SU-DHL-6 (cell line): Measurements from ENCODE around the gene CXorf65.

Experiments
- H2AFZ ChIP-seq: fragments of 200-600 bp; sonication (generic); 2 replicates; pipeline ENCODE4 v1.6.1; 2014; ENCODE audit warnings: low read depth, mild to moderate bottlenecking, moderate library complexity, mixed read lengths, antibody characterized with exemption, low read length; ENCODE audit not compliant: severe bottlenecking
- H3F3A ChIP-seq: fragments of 200-600 bp; shearing (Covaris generic); 2 replicates; pipeline ENCODE4 v1.6.0; 2016; ENCODE audit warnings: antibody characterized with exemption, mild to moderate bottlenecking; ENCODE audit not compliant: insufficient read depth
- H3K27ac ChIP-seq: fragments of 200-600 bp; sonication (generic); 2 replicates; pipeline ENCODE4 v1.5.1; 2016; ENCODE audit warnings: low read depth, mild to moderate bottlenecking, low read length, moderate library complexity, mixed read lengths
- H3K27me3 ChIP-seq: fragments of 200-600 bp; sonication (generic), shearing (Covaris generic); 2 replicates; pipeline ENCODE4 v1.6.0; 2014; ENCODE audit warnings: mild to moderate bottlenecking, low read length
- H3K36me3 ChIP-seq: fragments of 200-600 bp; sonication (generic); 2 replicates; pipeline ENCODE4 v1.6.1; 2014; ENCODE audit warnings: mild to moderate bottlenecking, low read length, mixed read lengths
- H3K4me2 ChIP-seq: fragments of 300-600, 200-600 bp; shearing (Covaris generic), sonication (generic); 2 replicates; pipeline ENCODE4 v1.6.0; 2014; ENCODE audit warnings: low read length, low read depth, mild to moderate bottlenecking; ENCODE audit not compliant: poor library complexity, severe bottlenecking
- H3K4me3 ChIP-seq: fragments of 200-600 bp; sonication (generic); 2 replicates; pipeline ENCODE4 v1.5.1; 2014; ENCODE audit warnings: antibody characterized with exemption, low read length, mild to moderate bottlenecking, mixed read lengths; ENCODE audit not compliant: insufficient read depth, poor library complexity, severe bottlenecking
- H3K79me2 ChIP-seq: fragments of 200-600 bp; sonication (generic); 2 replicates; pipeline ENCODE4 v1.6.1; 2014; ENCODE audit warnings: mild to moderate bottlenecking, low read length, moderate library complexity; ENCODE audit not compliant: insufficient read depth
- H3K9ac ChIP-seq: fragments of 200-600 bp; sonication (generic); 2 replicates; pipeline ENCODE4 v1.7.0; 2014; ENCODE audit warnings: mild to moderate bottlenecking, low read length
- H3K9me2 ChIP-seq: fragments of 200-600 bp; sonication (generic); replicated peaks from 2 replicates; pipeline ENCODE4 v1.6.1; 2014; ENCODE audit warnings: low read length; ENCODE audit not compliant: insufficient read depth
- H3K9me3 ChIP-seq: fragments of 200-600 bp; sonication (generic); 2 replicates; pipeline ENCODE4 v1.6.1; 2014; ENCODE audit warnings: low read length, mixed read lengths; ENCODE audit not compliant: insufficient read depth
- H4K20me1 ChIP-seq: fragments of 200-600 bp; sonication (generic); 2 replicates; pipeline ENCODE4 v1.6.1; 2014; ENCODE audit warnings: low read depth, mild to moderate bottlenecking, antibody characterized with exemption, low read length, moderate library complexity, mixed read lengths
- EZH2phosphoT487 ChIP-seq: fragments of 200-600 bp; sonication (generic), shearing (Covaris generic); conservative IDR thresholded peaks from 2 replicates; pipeline ENCODE4 v1.6.1; 2018; ENCODE audit warnings: mild to moderate bottlenecking, antibody characterized with exemption, low read length, moderate library complexity, mixed read lengths
- TF ChIP-seq, protein P1 (sequence below): fragments of 200-600 bp; sonication (generic); IDR thresholded peaks from one replicate; pipeline ENCODE4 v1.5.1; 2017; ENCODE audit warnings: antibody characterized with exemption, mild to moderate bottlenecking, low read length, moderate library complexity; ENCODE audit not compliant: insufficient read depth, poor library complexity, severe bottlenecking

The CXorf65 gene

GRCh38 chrX:71060127-71060526 lies 46.4 kb downstream of the CXorf65 start:
- Histone ChIP-seq H3K9ac (no peak overlapping the region), H3K79me2 (peaks cover 9% of the 10 kb centered on the region; the same call in 1 of the 2 replicates), H2AFZ (no peak overlapping the region), H3K9me3 (no peaks in the 10 kb centered on the region), H4K20me1 (no peaks in the 10 kb centered on the region), H3F3A (peaks cover 13% of the 10 kb centered on the region; the same call in 1 of the 2 replicates), H3K36me3 (no peaks in the 10 kb centered on the region), H3K4me3 (no peak overlapping the region), H3K27ac (no peak overlapping the region), H3K27me3 (no peaks in the 10 kb centered on the region), H3K4me2 (no peak overlapping the region), H3K9me2 (no peaks in the 10 kb centered on the region)
- TF ChIP-seq, protein P1, sequence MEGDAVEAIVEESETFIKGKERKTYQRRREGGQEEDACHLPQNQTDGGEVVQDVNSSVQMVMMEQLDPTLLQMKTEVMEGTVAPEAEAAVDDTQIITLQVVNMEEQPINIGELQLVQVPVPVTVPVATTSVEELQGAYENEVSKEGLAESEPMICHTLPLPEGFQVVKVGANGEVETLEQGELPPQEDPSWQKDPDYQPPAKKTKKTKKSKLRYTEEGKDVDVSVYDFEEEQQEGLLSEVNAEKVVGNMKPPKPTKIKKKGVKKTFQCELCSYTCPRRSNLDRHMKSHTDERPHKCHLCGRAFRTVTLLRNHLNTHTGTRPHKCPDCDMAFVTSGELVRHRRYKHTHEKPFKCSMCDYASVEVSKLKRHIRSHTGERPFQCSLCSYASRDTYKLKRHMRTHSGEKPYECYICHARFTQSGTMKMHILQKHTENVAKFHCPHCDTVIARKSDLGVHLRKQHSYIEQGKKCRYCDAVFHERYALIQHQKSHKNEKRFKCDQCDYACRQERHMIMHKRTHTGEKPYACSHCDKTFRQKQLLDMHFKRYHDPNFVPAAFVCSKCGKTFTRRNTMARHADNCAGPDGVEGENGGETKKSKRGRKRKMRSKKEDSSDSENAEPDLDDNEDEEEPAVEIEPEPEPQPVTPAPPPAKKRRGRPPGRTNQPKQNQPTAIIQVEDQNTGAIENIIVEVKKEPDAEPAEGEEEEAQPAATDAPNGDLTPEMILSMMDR: no peak
- TF ChIP-seq EZH2phosphoT487: no peak

- H3K4me2 ChIP-seq: no peak overlapping the region
- H3K9me2 ChIP-seq: no peaks in the 10 kb centered on the region
- H3F3A ChIP-seq: peaks cover 26% of the 10 kb centered on the region; the same call in 1 of the 2 replicates
- H3K27me3 ChIP-seq: no peaks in the 10 kb centered on the region
- TF ChIP-seq EZH2phosphoT487: no peak
- TF ChIP-seq, protein P1: no peak
- H3K9ac ChIP-seq: no peak overlapping the region
- no peak overlapping the region for H2AFZ ChIP-seq
- no peaks in the 10 kb centered on the region for H3K9me3 ChIP-seq
- no peak overlapping the region for H3K27ac ChIP-seq
- H3K4me3 ChIP-seq: no peak overlapping the region
- no peaks in the 10 kb centered on the region for H3K36me3 ChIP-seq
- no peaks in the 10 kb centered on the region for H3K79me2 ChIP-seq
- H4K20me1 ChIP-seq: no peaks in the 10 kb centered on the region
These were observed 48.6 kb downstream of the CXorf65 start for GRCh38 chrX:71057848-71058530.

DNA sequence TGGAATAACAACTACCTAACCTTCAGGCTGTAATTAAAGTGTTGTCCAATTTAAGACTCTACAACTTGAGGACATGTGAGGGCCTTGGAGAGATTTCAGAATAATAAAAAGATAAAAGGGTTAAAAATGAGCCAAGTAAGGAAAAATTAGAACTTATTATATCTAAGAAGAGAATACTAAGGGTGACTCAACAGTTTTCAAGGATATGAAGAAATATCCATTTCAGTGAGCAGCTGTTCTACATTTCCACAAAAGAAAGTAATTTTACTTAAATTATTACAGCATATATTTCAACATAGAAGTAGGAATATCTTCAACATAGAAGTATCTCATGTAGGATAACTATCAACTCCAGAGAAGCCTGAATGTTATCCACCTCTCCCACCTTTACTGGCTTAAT lies 49.7 kb downstream of the CXorf65 start:
- 0 out of 2 replicates have a peak, but pooled peaks cover 4% of the 10 kb centered on the region for H3K79me2 ChIP-seq
- no peak overlapping the region for H3K27ac ChIP-seq
- TF ChIP-seq, protein P1: no peak
- no peak for TF ChIP-seq EZH2phosphoT487

More for the DNA sequence above, 49.7 kb downstream of the CXorf65 start:
- no peaks in the 10 kb centered on the region for H3K27me3 ChIP-seq
- no peaks in the 10 kb centered on the region for H4K20me1 ChIP-seq
- no peaks in the 10 kb centered on the region for H3K9me2 ChIP-seq
- H3K36me3 ChIP-seq: no peaks in the 10 kb centered on the region
- peaks cover 26% of the 10 kb centered on the region; the same call in 1 of the 2 replicates for H3F3A ChIP-seq
- no peak overlapping the region for H2AFZ ChIP-seq
- no peak overlapping the region for H3K9ac ChIP-seq
- H3K4me3 ChIP-seq: no peak overlapping the region
- no peaks in the 10 kb centered on the region for H3K9me3 ChIP-seq
- H3K4me2 ChIP-seq: no peak overlapping the region
